ENCODE measurements around the gene MIA2. TPM values are rescaled to one million over a fixed set of nuclear protein-coding genes. Genes with fewer than 3 reads are reported as not detected.

The MIA2 gene
- total and polyA plus RNA-seq, 9 of the 15 experiments (the other 6 are each of a cell fraction or from before 2014, with no cell fraction given) = 6.0 to 21.8 (median 12.8) TPM

- H4K20me1 ChIP-seq (replicated peaks; ENCODE audit: control insufficient read depth, insufficient read depth, low read length) = no peaks in the 10 kb centered on the region
- POLR2A ChIA-PET = no interaction called here
- no TSS peak for BruUV-seq (replicated peaks)
These were observed 182.4 kb downstream of the MIA2 start for GRCh38 chr14:39416072-39416471.

DNA sequence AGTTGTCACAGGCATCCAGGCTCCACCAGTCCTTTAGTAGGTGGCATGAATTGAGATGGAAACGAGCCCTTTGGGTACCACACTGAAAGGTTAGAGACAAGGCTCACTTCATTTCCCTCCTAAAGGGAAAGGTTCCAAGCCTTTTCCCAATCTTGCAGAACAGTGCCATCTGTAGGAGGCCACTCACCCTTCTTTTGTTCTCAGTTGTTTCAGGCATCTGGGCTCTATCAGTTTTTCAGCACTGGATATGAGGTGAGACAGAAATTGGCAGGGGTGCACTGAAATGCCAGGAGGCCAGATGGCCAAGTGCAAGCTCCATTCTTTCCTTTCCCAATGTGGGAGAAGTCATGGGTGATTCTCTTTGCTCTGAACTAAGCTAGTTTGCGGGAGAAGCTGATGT is 183.3 kb downstream of the MIA2 start:
- Histone ChIP-seq H3K9me1 (ENCODE audit: control insufficient read depth, insufficient read depth, low read length) (no peaks in the 10 kb centered on the region), H3K27me3 (ENCODE audit: control insufficient read depth in 2 of 2, insufficient read depth in 2 of 2, low read length in 2 of 2) (no peaks in the 10 kb centered on the region), H3K79me2 (ENCODE audit: control insufficient read depth, insufficient read depth, low read length) (no peaks in the 10 kb centered on the region), H3K4me3 (no peak overlapping the region), H3K9ac (ENCODE audit: insufficient read depth in 1 of 2, low read depth in 2 of 2, low read length in 2 of 2) (no peak overlapping the region), H3K4me2 (ENCODE audit: insufficient read depth, low read length) (no peak overlapping the region), H3K4me1 (replicated peaks in 1 of 2; ENCODE audit: control insufficient read depth in 2 of 2, insufficient read depth in 2 of 2, low read length in 2 of 2) (no peaks in the 10 kb centered on the region), H3K9me3 (replicated peaks; ENCODE audit: control insufficient read depth, insufficient read depth, low read depth, low read length) (no peaks in the 10 kb centered on the region; the same call in 1 of the 2 replicates), H3K36me3 (ENCODE audit: control insufficient read depth, insufficient read depth, low read length) (no peaks in the 10 kb centered on the region), H3K27ac (ENCODE audit: extremely low read depth, low read depth, low read length) (no peak overlapping the region), H2AFZ (ENCODE audit: low read depth, low read length) (no peak overlapping the region), H4K20me1 (replicated peaks; ENCODE audit: control insufficient read depth, insufficient read depth, low read length) (no peaks in the 10 kb centered on the region)
- TF ChIP-seq MAFK (IDR thresholded peaks at IDR 0.05; ENCODE audit: low read length) = no peak
- no peak for TF ChIP-seq SIN3B (IDR thresholded peaks at IDR 0.05; ENCODE audit: low read depth)
- FAIRE-seq (no peak), DNase-seq (ENCODE audit: extremely low read depth in 1 of 4, low spot score in 3 of 4) (no peak), ATAC-seq (no peak)
- intact Hi-C loops (cut with micrococcal nuclease) (no loop called here), in situ Hi-C loops (cut with MboI) (no loop called here)
- CTCF ChIA-PET (ENCODE audit: low intra/inter-chr PET ratio) = no interaction called here
- POLR2A ChIA-PET = no interaction called here
- no TSS peak for BruUV-seq (replicated peaks)
- WGBS (ENCODE audit: insufficient coverage, low coverage, missing lambda C conversion rate) = 17% methylated on average over 1 of the region's 2 CpGs

More at GRCh38 chr14:39416072-39416471, 182.4 kb downstream of the MIA2 start:
- no peak for TF ChIP-seq ETV1 (tag; conservative IDR thresholded peaks at IDR 0.05; ENCODE audit: low read depth)
- TF ChIP-seq ZNF696 (CRISPR knock-in tag; conservative IDR thresholded peaks at IDR 0.05) = no peak
- no peak for TF ChIP-seq THRAP3 (IDR thresholded peaks at IDR 0.05; ENCODE audit: borderline replicate concordance)
- no peak for TF ChIP-seq ETV6 (IDR thresholded peaks at IDR 0.05; ENCODE audit: borderline replicate concordance in 1 of 2, low read depth in 2 of 2, low read length in 1 of 2)
- TF ChIP-seq ETV6 (CRISPR knock-in tag; IDR thresholded peaks at IDR 0.05; ENCODE audit: borderline replicate concordance) = no peak
- TF ChIP-seq ZNF12 (CRISPR knock-in tag; IDR thresholded peaks at IDR 0.05) = no peak
- TF ChIP-seq USF2 (CRISPR knock-in tag; IDR thresholded peaks at IDR 0.05) = no peak
- CTCF ChIA-PET (ENCODE audit: low intra/inter-chr PET ratio) = no interaction called here
- Histone ChIP-seq H2AFZ (ENCODE audit: low read depth, low read length) (no peak overlapping the region), H3K9ac (ENCODE audit: insufficient read depth in 1 of 2, low read depth in 2 of 2, low read length in 2 of 2) (no peak overlapping the region), H3K79me2 (ENCODE audit: control insufficient read depth, insufficient read depth, low read length) (no peaks in the 10 kb centered on the region), H3K4me2 (ENCODE audit: insufficient read depth, low read length) (no peak overlapping the region), H3K4me3 (no peak overlapping the region), H3K27me3 (ENCODE audit: control insufficient read depth in 2 of 2, insufficient read depth in 2 of 2, low read length in 2 of 2) (no peaks in the 10 kb centered on the region), H3K4me1 (replicated peaks in 1 of 2; ENCODE audit: control insufficient read depth in 2 of 2, insufficient read depth in 2 of 2, low read length in 2 of 2) (no peaks in the 10 kb centered on the region), H3K36me3 (ENCODE audit: control insufficient read depth, insufficient read depth, low read length) (no peaks in the 10 kb centered on the region), H3K27ac (ENCODE audit: extremely low read depth, low read depth, low read length) (no peak overlapping the region), H3K9me3 (replicated peaks; ENCODE audit: control insufficient read depth, insufficient read depth, low read depth, low read length) (no peaks in the 10 kb centered on the region; the same call in 1 of the 2 replicates), H3K9me1 (ENCODE audit: control insufficient read depth, insufficient read depth, low read length) (no peaks in the 10 kb centered on the region)
- WGBS (ENCODE audit: insufficient coverage, low coverage, missing lambda C conversion rate) = 86% methylated on average over 1 of the region's 1 CpG
- in situ Hi-C loops (cut with MboI) = no loop called here
- intact Hi-C loops (cut with micrococcal nuclease) = no loop called here
- DNase-seq (ENCODE audit: extremely low read depth in 1 of 4, low spot score in 3 of 4) (no peak), ATAC-seq (no peak), FAIRE-seq (no peak)
